NB4 (cell line): ENCODE results near the gene UMOD.

Source experiments
- POLR2A ChIP-seq: IDR thresholded peaks from 2 replicates; pipeline ENCODE4 v1.6.1; 2011; ENCODE audit warnings: mild to moderate bottlenecking; ENCODE audit not compliant: insufficient read length; ENCODE audit errors: extremely low read depth
- TF ChIP-seq, protein P1 (sequence below): IDR thresholded peaks from one replicate; pipeline ENCODE4 v1.5.1; 2012; ENCODE audit warnings: low read depth, low read length

DNA sequence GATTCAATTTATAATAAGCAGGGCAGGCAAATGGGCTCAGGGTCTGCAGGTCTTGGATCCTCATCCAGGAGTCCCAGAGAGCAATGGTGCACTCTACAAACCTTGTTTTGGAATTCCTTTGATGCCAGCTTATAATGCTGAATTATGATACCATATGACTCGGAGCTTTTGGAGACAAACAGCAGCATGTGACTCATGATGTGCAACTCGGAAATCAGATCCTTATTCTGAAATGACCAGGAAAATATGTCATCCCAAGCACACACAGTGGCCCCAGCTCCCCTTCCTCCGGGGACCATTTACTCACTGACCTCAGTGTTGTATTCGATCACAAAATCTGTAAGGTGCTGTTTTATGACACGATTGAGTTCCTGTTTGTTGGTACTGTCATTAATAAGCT is 20.2 kb upstream of the UMOD start:
- TF ChIP-seq, protein P1, sequence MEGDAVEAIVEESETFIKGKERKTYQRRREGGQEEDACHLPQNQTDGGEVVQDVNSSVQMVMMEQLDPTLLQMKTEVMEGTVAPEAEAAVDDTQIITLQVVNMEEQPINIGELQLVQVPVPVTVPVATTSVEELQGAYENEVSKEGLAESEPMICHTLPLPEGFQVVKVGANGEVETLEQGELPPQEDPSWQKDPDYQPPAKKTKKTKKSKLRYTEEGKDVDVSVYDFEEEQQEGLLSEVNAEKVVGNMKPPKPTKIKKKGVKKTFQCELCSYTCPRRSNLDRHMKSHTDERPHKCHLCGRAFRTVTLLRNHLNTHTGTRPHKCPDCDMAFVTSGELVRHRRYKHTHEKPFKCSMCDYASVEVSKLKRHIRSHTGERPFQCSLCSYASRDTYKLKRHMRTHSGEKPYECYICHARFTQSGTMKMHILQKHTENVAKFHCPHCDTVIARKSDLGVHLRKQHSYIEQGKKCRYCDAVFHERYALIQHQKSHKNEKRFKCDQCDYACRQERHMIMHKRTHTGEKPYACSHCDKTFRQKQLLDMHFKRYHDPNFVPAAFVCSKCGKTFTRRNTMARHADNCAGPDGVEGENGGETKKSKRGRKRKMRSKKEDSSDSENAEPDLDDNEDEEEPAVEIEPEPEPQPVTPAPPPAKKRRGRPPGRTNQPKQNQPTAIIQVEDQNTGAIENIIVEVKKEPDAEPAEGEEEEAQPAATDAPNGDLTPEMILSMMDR, result no peak
- TF ChIP-seq POLR2A, result no peak
